TTC549 (cell line): ENCODE data around the gene MT2A.
"Not testable (repeated sequence)": the region's sequence is repeated elsewhere in the genome, so short reads cannot be mapped to it uniquely, and the experiment has no call there.

Experiments
- FAIRE-seq: peaks from 2 replicates; lab custom pipeline; 2012; peaks lifted over from hg19 to GRCh38; lab: Jason Lieb, UNC

The MT2A gene

DNA sequence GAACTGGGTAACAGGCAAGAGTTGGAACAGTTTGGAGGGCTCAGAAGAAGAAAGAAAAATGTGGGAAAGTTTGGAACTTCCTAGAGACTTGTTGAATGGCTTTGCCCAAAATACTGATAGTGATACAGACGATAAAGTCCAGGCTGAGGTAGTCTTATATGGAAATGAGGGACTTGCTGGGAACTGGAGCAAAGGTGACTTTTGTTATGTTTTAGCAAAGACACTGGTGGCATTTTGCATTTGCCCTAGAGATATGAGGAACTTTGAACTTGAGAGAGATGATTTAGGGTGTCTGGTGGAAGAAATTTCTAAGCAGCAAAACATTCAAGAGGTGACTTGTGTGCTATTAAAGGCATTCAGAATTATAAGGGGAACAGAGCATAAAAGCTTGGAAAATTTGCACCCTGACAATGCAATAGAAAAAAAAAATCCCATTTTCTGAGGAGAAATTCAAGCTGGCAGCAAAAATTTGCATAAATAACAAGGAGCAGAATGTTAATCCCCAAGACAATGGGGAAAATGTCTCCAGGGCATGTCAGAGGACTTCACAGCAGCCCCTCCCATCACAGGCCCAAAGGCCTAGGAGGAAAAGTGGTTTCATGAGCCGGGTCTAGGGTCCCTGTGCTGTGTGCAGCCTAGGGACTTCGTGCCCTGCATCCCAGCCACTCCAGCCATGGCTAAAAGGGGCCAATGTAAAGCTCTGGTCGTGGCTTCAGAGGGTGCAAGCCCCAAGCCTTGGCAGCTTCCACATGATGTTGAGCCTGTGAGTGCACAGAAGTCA is 13.5 kb downstream of the MT2A start:
- not testable (repeated sequence) for FAIRE-seq

DNA sequence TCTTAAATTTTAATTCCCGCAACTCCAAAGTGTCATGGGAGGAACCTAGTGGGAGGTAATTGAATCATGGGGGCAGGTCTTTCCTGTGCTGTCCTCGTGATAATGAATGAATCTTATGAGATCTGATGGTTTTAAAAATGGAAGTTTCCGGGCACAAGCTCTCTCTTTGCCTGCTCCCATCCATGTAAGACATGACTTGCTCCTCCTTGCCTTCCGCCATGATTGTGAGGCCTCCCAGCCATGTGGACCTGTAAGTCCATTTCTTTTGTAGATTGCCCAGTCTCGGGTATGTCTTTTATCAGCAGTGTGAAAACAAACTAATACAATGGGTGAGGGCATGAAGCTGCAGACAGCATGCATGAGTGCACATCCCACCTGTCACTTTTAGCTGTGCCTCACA is 14.8 kb downstream of the MT2A start:
- not testable (repeated sequence) for FAIRE-seq

DNA sequence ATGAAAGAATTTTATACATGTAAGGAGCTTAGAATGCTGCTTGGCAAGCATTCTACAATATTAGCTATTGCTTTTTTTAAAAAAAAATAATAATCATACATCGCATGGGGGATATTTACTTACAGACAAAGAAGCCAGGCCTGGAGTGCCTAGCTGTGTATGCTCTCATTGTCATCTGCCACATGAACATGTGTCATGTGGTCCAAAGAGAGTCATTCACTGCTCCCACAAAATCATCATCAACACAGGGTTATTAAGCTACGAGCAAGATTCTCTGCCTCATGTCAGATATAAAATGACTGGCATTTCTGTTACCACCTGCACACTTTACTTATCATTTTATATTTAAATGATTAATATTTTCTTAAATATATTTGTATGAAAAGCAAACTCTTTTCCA is 15.3 kb downstream of the MT2A start:
- FAIRE-seq, result no peak

DNA sequence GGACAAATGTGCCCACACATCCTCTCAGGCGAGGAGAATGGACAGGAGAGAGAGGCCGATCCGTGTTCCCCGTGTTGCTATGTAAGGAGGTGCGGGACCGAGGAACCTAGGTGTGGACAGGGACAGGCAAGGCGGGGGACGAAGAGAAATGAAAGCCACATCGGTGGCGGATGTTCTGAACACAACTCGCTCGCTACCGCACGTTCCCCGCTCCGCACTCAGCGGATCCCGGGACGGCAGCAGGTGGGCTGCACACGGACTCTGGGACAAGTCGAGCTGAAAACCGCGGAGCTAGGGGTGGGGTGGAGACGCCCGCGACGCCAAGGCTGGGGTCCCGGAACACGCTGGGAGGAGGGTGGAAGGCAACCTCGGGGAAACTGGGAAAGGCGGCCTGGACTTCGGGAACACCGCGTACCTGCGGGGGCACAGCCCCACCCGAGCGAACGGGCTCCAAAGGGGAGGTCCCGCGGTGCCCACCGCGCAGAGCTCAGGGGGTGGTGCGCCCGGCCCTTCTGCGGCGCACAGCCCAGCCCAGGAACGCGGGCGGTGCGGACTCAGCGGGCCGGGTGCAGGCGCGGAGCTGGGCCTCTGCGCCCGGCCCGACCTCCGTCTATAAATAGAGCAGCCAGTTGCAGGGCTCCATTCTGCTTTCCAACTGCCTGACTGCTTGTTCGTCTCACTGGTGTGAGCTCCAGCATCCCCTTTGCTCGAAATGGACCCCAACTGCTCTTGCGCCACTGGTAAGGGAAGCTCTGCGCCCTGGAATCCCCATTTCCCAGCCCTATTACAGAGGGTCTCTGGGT is 17.0 kb downstream of the MT2A start, which contains the start of gene MT1E:
Gene MT1E (plus strand): TSS at position 642 of the 803 bp plus-strand sequence. CDS start 71 bp downstream, at position 713.
- no peak for FAIRE-seq

DNA sequence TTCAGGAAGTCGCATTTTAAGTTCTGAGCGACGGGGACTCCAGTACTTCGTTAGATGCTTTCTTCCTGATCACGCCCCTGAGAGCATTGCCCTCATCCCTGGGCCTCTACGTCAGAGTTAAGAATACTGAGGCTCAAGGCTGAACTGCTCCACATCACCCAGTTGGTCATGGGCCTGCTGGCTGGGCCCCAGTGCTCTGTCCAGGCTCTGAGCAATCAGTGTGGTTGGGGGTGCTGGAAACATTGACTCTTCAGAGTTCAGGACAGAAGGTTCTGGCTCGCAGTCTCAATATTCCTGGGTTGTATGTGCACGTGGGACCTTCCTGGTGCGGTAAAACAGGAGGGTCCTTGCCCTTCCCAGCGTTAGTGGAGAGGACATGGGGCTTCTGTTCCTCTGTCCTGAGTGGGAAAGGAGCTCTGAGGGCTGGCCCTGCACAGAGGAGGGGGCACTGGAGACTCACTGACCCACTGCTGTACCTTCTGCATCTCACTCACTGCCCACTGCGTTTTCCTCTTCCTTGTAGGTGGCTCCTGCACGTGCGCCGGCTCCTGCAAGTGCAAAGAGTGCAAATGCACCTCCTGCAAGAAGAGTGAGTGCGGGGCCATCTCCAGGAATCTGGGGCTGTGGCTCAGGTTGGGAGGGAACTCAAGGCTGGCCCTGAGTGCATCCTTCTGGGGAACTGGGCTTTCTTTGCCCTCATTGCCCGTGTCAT is 17.7 kb downstream of the MT2A start:
- no peak for FAIRE-seq

DNA sequence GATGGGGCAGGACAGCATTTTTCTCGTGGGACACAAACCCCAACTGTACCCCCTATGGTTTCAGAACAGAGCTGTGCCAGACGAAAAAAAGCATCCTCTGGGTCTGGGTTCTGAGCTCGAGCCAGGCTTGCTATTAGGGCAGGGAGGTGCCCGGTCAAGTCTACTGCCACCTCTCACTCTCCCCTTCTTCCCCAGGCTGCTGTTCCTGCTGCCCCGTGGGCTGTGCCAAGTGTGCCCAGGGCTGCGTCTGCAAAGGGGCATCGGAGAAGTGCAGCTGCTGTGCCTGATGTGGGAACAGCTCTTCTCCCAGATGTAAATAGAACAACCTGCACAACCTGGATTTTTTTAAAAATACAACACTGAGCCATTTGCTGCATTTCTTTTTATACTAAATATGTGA is 18.3 kb downstream of the MT2A start:
- FAIRE-seq, result no peak

DNA sequence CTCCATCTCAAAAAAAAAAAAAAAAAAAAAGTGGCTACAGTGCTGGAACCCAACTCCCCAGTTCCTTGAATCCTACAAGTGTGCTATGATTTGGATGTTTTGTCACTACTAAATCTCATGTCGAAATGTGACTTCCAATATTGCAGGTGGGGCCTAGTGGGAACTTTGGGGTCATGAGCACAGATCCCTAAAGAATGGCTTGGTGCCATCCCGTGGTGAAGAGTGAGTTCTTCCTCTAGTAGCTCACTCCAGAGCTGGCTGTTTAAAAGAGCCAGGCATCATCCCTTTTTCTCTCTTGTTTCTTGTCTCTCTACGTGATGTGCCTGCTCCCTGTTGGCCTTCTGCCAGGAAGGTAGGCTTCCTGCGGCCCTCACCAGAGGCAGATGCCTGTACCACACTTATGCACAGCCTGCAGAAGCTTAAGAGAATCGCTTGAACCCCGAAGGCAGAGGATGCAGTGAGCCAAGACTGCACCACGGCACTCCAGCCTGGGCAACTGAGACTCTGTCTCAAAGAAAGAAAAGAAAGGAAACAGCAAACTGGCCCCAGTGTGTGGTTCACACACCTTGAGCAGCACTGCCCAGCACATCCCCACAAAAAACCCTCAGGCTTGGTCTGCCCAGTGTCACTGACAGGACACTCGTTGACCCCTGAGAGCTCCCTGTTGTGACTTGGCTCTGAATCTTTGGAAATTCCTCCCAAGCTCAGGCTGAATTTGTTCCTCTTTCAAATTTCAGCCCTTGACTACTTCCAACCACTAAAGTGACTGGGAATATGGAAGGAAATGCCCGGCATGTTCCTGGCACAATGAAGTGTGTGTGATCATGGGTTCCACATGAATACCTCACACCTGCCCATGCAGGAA is 20.3 kb downstream of the MT2A start:
- no peak for FAIRE-seq

DNA sequence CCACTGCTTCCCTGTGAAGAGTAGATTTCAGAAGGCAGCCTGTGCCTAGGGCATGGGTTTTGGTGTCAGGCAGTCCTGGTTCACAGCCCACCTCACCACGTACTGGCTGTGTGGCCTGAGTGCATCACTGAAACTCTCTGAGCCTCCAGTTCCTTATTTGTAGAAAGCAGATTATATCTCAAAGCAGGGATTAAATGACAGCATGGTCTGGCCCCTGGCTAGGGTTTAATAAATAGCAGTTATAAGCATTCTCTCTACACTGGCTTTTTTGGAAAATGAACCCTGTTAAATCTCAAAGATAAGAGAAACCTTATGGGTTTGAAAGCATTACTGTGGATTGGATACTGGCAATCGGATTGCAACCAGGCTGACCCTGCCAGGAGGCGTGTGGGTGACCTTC is 21.1 kb downstream of the MT2A start:
- no peak for FAIRE-seq

DNA sequence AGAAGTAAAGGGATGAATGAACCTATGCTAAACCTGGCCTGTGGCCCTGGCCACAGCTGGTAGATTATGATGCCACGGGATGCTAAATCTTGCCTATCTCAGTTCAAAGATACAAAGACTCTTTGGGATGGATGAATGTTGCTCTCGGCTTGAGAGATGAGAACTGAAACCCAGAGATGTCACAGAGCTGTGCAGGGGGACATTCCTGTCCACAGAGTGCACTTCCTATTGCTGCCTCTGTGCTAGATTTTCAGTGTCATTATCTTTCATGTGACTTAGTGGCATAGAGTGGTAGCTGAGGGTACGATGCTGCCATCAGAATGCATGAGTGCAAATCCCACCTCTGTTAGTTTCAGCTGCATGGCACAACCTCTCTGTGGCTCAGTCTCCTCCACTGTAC is 21.8 kb downstream of the MT2A start:
- no peak for FAIRE-seq

DNA sequence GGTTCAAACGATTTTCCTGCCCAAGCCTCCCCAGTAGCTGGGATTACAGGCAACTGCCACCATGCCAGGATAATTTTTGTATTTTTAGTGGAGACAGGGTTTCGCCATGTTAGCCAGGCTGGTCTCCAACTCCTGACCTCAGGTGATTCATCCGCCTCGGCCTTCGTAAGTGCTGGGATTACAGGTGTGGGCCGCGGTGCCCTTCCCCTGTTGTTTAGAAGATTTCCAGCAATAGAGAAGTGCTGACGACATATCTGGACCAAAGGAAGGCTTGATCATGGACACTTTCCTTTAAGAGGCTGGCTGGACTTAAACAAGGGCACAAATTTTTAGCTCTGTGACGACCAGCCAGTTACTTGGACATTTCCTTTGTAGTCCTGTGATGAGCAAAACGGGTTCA is 22.8 kb downstream of the MT2A start:
- FAIRE-seq, result no peak

DNA sequence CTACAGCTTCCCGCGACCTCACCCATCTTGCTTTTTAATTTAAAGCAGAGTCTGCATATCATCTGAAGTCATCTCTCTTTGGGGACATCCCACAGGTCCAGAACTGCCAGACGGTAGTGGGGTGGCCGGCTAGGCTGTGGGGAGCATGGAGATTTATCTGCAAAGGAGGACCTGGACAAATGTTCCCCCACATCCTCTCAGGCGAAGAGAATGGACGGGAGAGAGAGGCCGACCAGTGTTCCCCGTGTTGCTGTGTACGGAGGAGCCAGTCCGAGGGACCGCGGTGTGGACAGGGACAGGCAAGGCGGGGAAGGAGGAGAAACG is 23.4 kb downstream of the MT2A start:
- no peak for FAIRE-seq

DNA sequence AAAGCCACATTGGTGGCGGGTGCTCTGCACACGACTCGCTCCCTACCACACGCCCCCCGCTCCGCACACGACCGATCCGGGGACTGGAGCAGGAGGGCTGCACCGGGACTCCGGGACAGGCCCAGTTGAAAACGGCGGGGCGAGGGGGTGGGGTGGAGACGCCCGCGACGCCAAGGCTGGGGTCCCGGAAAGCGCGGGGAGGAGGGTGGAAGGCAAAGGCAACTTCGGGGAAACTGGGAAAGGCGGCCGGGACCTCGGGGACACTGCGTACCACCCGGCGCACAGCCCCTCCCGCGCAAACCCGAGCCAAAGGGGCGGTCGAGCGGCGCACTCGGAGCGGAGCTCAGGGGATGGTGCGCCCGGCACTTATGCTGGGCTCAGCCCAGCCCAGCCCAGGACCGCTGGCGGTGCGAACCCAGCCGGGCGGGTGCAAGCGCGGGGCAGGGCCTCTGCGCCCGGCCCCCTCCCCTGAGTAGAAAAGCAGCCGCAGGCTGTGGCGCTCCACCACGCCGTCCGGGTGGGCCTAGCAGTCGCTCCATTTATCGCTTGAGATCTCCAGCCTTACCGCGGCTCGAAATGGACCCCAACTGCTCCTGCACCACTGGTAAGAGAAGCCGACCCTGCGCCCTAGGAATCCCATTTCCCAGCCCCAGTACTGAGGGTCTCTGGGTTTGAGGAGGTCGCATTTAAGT is 23.9 kb downstream of the MT2A start, which contains the start of gene MT1M:
Gene MT1M (plus strand): TSS at position 504 of the 692 bp plus-strand sequence. CDS start 73 bp downstream, at position 577.
- FAIRE-seq, result no peak

DNA sequence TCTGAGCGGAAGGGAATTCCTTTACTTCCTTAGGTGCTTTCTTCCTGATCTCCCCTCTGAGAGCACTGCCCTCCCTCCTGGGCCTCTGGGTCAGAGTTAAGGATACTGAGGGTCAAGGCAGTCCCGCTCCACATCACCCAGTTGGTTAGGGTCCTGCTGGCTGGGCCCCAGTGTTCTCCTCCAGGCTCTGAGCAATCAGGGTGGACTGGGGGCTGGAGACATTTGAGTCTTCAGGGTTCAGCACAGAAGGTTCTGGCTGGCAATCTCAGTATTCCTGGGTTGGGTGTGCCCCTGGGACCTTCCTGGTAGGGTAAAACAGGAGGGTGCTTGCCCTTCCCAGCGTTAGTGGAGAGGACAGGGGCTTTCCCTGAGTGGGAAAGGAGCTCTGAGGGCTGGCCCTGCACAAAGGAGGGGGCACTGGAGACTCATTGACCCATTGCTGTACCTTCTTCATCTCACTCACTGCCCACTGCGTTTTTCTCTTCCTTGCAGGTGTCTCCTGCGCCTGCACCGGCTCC is 24.5 kb downstream of the MT2A start:
- no peak for FAIRE-seq

DNA sequence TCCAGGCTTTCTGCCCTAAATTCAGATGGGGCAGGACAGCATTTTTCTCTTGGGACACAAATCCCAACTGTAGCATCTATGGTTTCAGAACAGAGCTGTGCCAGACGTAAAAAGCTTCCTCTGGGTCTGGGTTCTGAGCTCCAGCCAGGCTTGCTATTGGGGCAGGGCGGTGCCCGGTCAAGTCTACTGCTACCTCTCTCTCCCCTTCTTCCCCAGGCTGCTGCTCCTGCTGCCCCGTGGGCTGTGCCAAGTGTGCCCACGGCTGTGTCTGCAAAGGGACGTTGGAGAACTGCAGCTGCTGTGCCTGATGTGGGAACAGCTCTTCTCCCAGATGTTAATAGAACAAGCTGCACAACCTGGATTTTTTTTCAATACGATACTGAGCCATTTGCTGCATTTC is 25.2 kb downstream of the MT2A start:
- FAIRE-seq, result no peak

DNA sequence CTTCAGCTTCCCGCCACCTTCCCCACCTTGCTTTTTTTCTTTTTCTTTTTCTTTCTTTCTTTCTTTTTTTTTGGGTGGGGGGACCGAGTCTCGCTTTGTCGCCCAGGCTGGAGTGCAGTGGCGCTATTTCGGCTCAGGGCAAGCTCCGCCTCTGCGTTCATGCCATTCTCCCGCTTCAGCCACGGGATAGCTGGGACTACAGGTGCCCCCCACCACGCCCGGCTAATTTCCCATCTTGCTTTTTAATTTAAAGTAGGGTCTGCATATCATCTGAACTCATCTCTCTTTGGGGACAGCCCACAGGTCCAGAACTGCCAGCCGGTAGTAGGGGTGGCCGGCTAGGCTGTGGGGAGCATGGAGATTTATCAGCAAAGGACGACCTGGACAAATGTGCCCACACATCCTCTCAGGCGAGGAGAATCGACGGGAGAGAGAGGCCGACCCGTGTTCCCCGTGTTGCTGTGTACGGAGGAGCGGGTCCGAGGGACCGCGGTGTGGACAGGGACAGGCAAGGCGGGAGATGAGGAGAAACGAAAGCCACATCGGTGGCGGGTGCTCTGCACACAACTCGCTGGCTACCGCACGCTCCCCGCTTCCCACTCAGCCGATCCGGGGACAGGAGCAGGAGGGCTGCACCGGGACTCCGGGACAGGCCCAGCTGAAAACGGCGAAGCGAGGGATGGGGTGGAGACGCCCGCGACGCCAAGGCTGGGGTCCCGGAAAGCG is 26.5 kb downstream of the MT2A start:
- no peak for FAIRE-seq

DNA sequence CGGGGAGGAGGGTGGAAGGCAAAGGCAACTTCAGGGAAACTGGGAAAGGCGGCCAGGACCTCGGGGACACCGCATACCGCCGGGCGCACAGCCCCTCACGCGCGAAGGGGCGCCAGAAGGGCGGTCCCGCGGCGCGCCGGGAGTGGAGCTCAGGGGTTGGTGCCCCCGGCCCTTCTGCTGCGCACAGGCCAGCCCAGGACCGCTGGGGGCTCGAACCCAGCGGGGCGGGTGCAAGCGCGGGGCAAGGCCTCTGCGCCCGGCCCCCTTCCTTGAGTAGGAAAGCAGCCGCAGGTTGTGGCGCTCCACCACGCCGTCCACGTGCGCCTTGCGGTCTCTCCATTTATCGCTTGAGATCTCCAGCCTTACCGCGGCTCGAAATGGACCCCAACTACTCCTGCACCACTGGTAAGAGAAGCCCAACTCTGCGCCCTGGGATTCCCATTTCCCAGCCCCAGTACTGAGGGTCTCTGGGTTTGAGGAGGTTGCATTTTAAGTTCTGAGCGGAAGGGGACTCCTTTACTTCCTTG is 27.1 kb downstream of the MT2A start:
- FAIRE-seq, result no peak

DNA sequence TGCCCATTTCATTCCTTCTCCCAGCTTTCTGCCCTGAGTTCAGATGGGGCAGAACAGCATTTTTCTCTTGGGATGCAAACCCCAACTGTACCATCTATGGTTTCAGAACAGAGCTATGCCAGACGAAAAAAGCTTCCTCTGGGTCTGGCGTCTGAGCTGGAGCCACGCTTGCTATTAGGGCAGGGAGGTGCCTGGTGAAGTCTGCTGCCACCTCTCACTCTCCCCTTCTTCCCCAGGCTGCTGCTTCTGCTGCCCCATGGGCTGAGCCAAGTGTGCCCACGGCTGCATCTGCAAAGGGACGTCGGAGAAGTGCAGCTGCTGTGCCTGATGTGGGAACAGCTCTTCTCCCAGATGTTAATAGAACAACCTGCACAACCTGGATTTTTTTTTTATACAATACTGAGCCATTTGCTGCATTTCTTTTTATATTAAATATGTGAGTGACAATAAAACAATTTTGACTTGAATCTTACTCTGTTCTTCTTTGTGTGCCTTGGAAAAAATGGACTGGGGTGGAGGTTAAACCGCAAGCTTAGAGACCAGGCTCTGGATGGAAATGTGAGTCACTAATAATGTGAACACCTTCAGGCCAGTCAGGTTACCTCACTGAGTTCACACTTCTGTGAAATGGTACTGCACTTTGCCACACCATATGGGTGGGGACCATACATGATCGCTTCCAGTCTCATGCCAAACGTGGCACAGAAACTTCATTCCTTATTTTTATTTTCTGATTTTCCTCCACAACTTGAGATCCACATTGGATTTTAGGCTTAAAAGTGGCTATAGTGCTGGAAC is 28.4 kb downstream of the MT2A start:
- no peak for FAIRE-seq

DNA sequence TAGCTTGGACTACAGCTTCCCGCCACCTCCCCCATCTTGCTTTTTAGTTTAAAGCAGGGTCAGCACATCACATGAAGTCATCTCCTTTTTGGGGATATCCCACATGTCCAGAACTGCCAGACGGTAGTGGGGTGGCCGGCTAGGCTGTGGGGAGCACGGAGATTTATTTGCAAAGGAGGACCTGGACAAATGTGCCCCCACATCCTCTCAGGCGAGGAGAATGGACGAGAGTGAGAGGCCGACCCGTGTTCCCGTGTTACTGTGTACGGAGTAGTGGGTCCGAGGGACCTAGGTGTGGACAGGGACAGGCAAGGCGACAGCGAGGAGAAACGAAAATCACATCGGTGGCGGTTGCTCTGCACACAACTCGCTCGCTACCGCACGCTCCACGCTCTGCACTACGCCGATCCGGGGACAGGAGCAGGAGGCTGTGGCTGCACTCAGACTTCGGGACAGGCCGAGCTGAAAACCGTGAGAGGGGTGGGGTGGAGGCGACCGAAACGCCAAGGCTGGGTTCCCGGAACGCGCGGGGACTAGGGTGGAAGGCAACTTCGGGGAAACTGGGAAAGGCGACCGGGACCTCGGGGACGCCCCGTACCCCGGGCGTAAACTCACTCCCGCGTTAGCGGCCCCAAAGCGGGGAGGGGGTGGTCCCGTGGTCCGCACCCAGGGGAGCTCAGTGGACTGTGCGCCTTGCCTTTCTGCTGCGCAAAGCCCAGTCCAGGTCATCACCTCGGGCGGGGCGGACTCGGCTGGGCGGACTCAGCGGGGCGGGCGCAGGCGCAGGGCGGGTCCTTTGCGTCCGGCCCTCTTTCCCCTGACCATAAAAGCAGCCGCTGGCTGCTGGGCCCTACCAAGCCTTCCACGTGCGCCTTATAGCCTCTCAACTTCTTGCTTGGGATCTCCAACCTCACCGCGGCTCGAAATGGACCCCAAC is 29.7 kb downstream of the MT2A start, which contains the start of gene MT1A:
Gene MT1A (plus strand): TSS at position 853 of the 937 bp plus-strand sequence. CDS start 73 bp downstream, at position 926.
- no peak for FAIRE-seq
